K562 (cell line): ENCODE measurements around the gene ANO6.

Experiments
- GATA2 ChIP-seq: sonication (generic); formaldehyde crosslinking; IDR thresholded peaks from 2 replicates; pipeline ENCODE4 v1.4.0; 2020; ENCODE audit warnings: mild to moderate bottlenecking, missing genetic modification reagents
- POLR2A ChIP-seq: fragments of 450-650 bp; conservative IDR thresholded peaks from 2 replicates; pipeline ENCODE4 v1.6.1; 2016
- ZNF23 ChIP-seq: fragments of 250-450 bp; sonication (Bioruptor Pico); IDR thresholded peaks from 2 replicates; pipeline ENCODE4 v1.4.0; 2020; ENCODE audit warnings: mild to moderate bottlenecking
- ZNF232 ChIP-seq: sonication (generic); formaldehyde crosslinking; IDR thresholded peaks from 2 replicates; pipeline ENCODE4 v1.8.0; 2022; ENCODE audit warnings: mild to moderate bottlenecking, missing genetic modification reagents
- TF ChIP-seq, protein P1 (sequence below): sonication (generic); formaldehyde crosslinking; IDR thresholded peaks from 2 replicates; pipeline ENCODE4 v1.9.0; 2022; ENCODE audit warnings: mild to moderate bottlenecking, missing genetic modification reagents

DNA sequence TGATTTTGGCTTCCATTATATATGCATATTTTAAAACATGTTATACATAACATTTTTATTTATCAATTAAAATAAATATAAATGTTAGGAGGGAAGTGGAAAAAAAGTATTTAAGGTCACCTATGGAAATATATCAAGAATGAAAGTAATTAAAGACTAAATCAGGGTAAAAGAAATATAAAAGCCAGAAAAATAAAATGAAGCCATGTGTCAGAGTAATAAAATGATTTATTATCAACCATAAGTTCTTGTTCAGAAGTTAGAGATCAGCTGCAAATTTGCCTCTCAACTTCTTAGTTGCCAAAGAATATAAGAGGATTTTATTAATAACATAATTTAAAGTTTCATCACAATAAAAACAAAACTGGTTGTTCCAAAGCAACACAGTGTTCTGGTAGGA is 121.9 kb downstream of the ANO6 start:
- TF ChIP-seq ZNF23 (CRISPR knock-in tag) (no peak), GATA2 (no peak), ZNF232 (CRISPR knock-in tag) (no peak), POLR2A (no peak)
- TF ChIP-seq, protein P1, sequence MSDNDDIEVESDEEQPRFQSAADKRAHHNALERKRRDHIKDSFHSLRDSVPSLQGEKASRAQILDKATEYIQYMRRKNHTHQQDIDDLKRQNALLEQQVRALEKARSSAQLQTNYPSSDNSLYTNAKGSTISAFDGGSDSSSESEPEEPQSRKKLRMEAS (CRISPR knock-in tag) = no peak
